PC-3 (cell line): ENCODE results near the gene SETBP1.

ENCODE experiments used
- CTCF ChIP-seq: fragments of 300-600 bp; sonication (generic); conservative IDR thresholded peaks from 2 replicates; pipeline ENCODE4 v1.5.1; 2017; ENCODE audit warnings: antibody characterized with exemption, low read depth, mild to moderate bottlenecking, low read length
- EZH2 ChIP-seq: fragments of 300-600 bp; sonication (generic); IDR thresholded peaks from one replicate; pipeline ENCODE4 v1.6.1; 2017; ENCODE audit warnings: antibody characterized with exemption, mild to moderate bottlenecking, low read length; ENCODE audit not compliant: unreplicated experiment
- EZH2phosphoT487 ChIP-seq: fragments of 300-600 bp; sonication (generic); IDR thresholded peaks from 2 replicates; pipeline ENCODE4 v1.6.1; 2018; ENCODE audit warnings: mild to moderate bottlenecking, antibody characterized with exemption, low read length, borderline replicate concordance

GRCh38 chr18:44911260-44911659 is 230.6 kb downstream of the SETBP1 start:
- no peak for TF ChIP-seq EZH2phosphoT487
- TF ChIP-seq CTCF, result no peak
- no peak for TF ChIP-seq EZH2
